ENCODE results near the gene CRIP2.

DNA sequence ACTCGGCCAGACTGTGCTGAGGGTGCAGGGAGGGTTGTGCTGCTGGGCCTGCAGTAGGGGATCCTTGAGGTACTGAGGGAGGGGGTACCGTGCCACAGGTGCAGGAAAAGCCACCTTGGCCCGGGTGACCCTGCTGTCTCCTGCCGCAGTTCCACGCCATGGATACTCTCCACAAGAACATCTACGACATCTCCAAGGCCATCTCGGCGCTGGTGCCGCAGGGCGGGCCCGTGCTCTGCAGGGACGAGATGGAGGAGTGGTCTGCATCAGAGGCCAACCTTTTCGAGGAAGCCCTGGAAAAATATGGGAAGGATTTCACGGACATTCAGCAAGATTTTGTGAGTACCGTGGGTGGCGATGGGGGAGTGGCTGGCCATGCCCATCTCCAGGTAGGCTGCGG lies 14.0 kb upstream of the CRIP2 start:
- TF ChIP-seq U2AF1 (optimal IDR thresholded peaks at IDR 0.05; ENCODE audit: low read depth, low read length) (no peak), NFIX (CRISPR knock-in tag; IDR thresholded peaks at IDR 0.05; ENCODE audit: low read depth) (no peak), GATA2 (CRISPR knock-in tag; IDR thresholded peaks at IDR 0.05) (no peak), KDM1A (IDR thresholded peaks at IDR 0.05) (no peak), ZNF282 (CRISPR knock-in tag; IDR thresholded peaks at IDR 0.05) (no peak), NR2C2 (CRISPR knock-in tag; IDR thresholded peaks at IDR 0.05) (no peak), NR2C2 (tag; IDR thresholded peaks at IDR 0.05) (no peak), SIRT6 (IDR thresholded peaks at IDR 0.05; ENCODE audit: low read depth, low read length) (no peak)
- TF ChIP-seq, protein P1, sequence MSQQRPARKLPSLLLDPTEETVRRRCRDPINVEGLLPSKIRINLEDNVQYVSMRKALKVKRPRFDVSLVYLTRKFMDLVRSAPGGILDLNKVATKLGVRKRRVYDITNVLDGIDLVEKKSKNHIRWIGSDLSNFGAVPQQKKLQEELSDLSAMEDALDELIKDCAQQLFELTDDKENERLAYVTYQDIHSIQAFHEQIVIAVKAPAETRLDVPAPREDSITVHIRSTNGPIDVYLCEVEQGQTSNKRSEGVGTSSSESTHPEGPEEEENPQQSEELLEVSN (IDR thresholded peaks at IDR 0.05; ENCODE audit: borderline replicate concordance in 1 of 2, extremely low read depth in 1 of 2, insufficient read depth in 1 of 2, insufficient read length in 1 of 2, low read depth in 1 of 2, low read length in 1 of 2, poor library complexity in 1 of 2, severe bottlenecking in 1 of 2): no peak
